Trophoblast cell (in vitro differentiated cells and primary cell): Measurements from ENCODE around the gene BBIP1.

Experiments used
- DNase-seq, 2 donors: peaks; one replicate each; pipeline ENCODE4 v3.0.0-alpha.2; 2016
- H2AFZ ChIP-seq: 2 replicates; pipeline ENCODE4 v1.6.1; 2013; ENCODE audit warnings: low read length, moderate library complexity, mild to moderate bottlenecking; ENCODE audit not compliant: insufficient read depth, poor library complexity
- H2AK5ac ChIP-seq: 2 replicates; pipeline ENCODE4 v1.6.1; 2013; ENCODE audit warnings: mild to moderate bottlenecking, low read length
- H2BK120ac ChIP-seq: 2 replicates; pipeline ENCODE4 v1.6.1; 2013; ENCODE audit warnings: low read length, mild to moderate bottlenecking, moderate library complexity; ENCODE audit not compliant: insufficient read depth, poor library complexity
- H2BK12ac ChIP-seq: 2 replicates; pipeline ENCODE4 v1.6.1; 2013; ENCODE audit warnings: mild to moderate bottlenecking, low read length, moderate library complexity
- H2BK5ac ChIP-seq: 2 replicates; pipeline ENCODE4 v1.6.1; 2013; ENCODE audit warnings: low read length, low read depth, moderate library complexity, mild to moderate bottlenecking; ENCODE audit not compliant: poor library complexity
- H3K14ac ChIP-seq: 2 replicates; pipeline ENCODE4 v1.6.1; 2013; ENCODE audit warnings: mild to moderate bottlenecking, low read length
- H3K18ac ChIP-seq: 2 replicates; pipeline ENCODE4 v1.6.1; 2013; ENCODE audit warnings: mild to moderate bottlenecking, low read length
- H3K23ac ChIP-seq: 2 replicates; pipeline ENCODE4 v1.6.1; 2013; ENCODE audit warnings: low read length
- H3K27ac ChIP-seq: 2 replicates; pipeline ENCODE4 v1.5.1; 2013; ENCODE audit warnings: low read depth, mild to moderate bottlenecking, inconsistent platforms, low read length, moderate library complexity
- H3K27me3 ChIP-seq: 2 replicates; pipeline ENCODE4 v1.6.1; 2013; ENCODE audit warnings: inconsistent platforms, mild to moderate bottlenecking, low read length, moderate library complexity; ENCODE audit not compliant: insufficient read depth
- H3K36me3 ChIP-seq, 2 experiments: 1 replicate in 1 of 2; 2 replicates in 1 of 2; pipeline ENCODE4 v1.6.1; 2013; ENCODE audit warnings: low read length in 2 of 2, mild to moderate bottlenecking in 2 of 2, moderate library complexity in 1 of 2; ENCODE audit not compliant: insufficient read depth in 2 of 2, control insufficient read depth in 1 of 2
- H3K4ac ChIP-seq: 2 replicates; pipeline ENCODE4 v1.6.1; 2013; ENCODE audit warnings: low read depth, mild to moderate bottlenecking, low read length, moderate library complexity
- H3K4me1 ChIP-seq, 2 experiments: 1 replicate in 1 of 2; 2 replicates in 1 of 2; pipeline ENCODE4 v1.6.1; 2013; ENCODE audit warnings: low read length in 2 of 2, mild to moderate bottlenecking in 2 of 2, moderate library complexity in 1 of 2; ENCODE audit not compliant: insufficient read depth in 2 of 2, control insufficient read depth in 1 of 2
- H3K4me2 ChIP-seq: 2 replicates; pipeline ENCODE4 v1.6.1; 2013; ENCODE audit warnings: inconsistent platforms, mild to moderate bottlenecking, low read length, moderate library complexity
- H3K4me3 ChIP-seq: 2 replicates; pipeline ENCODE4 v1.5.1; 2013; ENCODE audit warnings: mild to moderate bottlenecking, low read depth, low read length, inconsistent platforms
- H3K79me1 ChIP-seq: one replicate; pipeline ENCODE4 v1.6.1; 2013; ENCODE audit warnings: low read length
- H3K79me2 ChIP-seq: 2 replicates; pipeline ENCODE4 v1.6.1; 2013; ENCODE audit warnings: low read length, mild to moderate bottlenecking; ENCODE audit not compliant: control insufficient read depth, insufficient read depth, poor library complexity
- H3K9ac ChIP-seq: 2 replicates; pipeline ENCODE4 v1.6.1; 2013; ENCODE audit warnings: mild to moderate bottlenecking, low read length
- H3K9me3 ChIP-seq: 2 replicates; pipeline ENCODE4 v1.6.1; 2013; ENCODE audit warnings: low read depth, mild to moderate bottlenecking, control low read depth, inconsistent platforms, low read length; ENCODE audit not compliant: insufficient read depth
- H4K12ac ChIP-seq: 2 replicates; pipeline ENCODE4 v1.6.1; 2013; ENCODE audit warnings: low read depth, mild to moderate bottlenecking, low read length, moderate library complexity
- H4K8ac ChIP-seq: 2 replicates; pipeline ENCODE4 v1.6.1; 2013; ENCODE audit warnings: low read depth, mild to moderate bottlenecking, low read length, moderate library complexity
- H4K91ac ChIP-seq: one replicate; pipeline ENCODE4 v1.6.1; 2013; ENCODE audit warnings: low read depth, mild to moderate bottlenecking, low read length, moderate library complexity
- WGBS: extraction: QIAGEN DNeasy Blood & Tissue Kit; methylation state at CpG from one replicate; pipeline ENCODE4 v1.1.7; 2013; ENCODE audit warnings: missing lambda C conversion rate; ENCODE audit not compliant: insufficient read length, insufficient coverage; ENCODE audit errors: extremely low coverage; 5-methylcytosine and 5-hydroxymethylcytosine counted together

Gene BBIP1

DNA sequence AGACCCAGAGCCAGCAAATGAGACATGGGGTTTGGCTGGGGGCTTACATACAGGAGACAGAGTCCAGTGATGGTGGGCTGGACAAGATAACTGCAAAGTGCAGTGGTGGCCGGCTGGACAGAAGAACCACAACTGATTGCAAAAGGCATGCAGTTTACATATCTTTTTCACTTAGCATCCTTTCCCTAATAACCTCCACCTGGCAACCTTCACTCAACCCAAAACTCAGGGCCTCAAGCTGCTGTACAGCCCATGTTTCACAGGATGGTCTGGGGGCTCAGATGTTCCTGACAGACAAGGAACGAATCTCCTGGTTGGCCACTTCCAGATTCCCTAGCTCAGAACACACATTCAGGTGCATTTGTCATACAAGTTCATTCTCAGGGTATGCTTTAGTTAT, 55.0 kb downstream of the BBIP1 start:
- Histone ChIP-seq H3K36me3 (no peaks in the 10 kb centered on the region), H3K4ac (no peak overlapping the region), H4K8ac (no peak overlapping the region), H3K4me2 (no peak overlapping the region), H3K27ac (no peak overlapping the region), H2AK5ac (no peak overlapping the region), H3K23ac (no peak overlapping the region), H3K18ac (no peak overlapping the region), H3K14ac (no peak overlapping the region), H2BK5ac (no peak overlapping the region), H2BK120ac (no peak overlapping the region), H3K4me1 (peaks cover 11 to 14% of the 10 kb centered on the region in 2 experiments), H3K9me3 (no peaks in the 10 kb centered on the region), H3K9ac (no peak overlapping the region), H3K79me2 (no peaks in the 10 kb centered on the region), H3K79me1 (peaks cover 8% of the 10 kb centered on the region), H2BK12ac (no peak overlapping the region), H3K27me3 (no peaks in the 10 kb centered on the region), H2AFZ (no peak overlapping the region), H4K12ac (no peak overlapping the region), H3K4me3 (no peak overlapping the region), H4K91ac (no peak overlapping the region)
- no CpG with 5 or more reads among the region's 2 CpGs for WGBS
- no peak for DNase-seq

DNA sequence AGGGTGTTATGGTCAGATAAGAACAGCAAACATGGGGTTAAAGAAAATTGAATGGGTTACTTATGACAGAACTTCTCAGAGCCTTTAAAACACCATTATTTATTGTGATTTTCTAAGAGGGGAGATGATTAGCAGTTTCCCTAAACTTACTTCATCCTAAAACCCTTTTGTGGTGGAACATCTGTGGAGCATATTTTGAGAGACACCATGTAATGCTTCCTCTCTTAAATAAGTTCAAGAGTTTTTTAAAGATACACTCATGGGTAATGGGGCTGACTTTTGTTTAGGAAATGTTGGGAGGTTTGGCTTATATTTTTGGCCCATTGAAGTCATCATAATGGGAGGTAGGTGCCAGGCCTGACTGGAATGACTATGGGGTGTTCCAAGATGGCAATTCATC, 55.6 kb downstream of the BBIP1 start:
- no peak overlapping the region for H3K4me2 ChIP-seq
- H3K4ac ChIP-seq = no peak overlapping the region
- H4K91ac ChIP-seq = no peak overlapping the region
- H3K23ac ChIP-seq = no peak overlapping the region
- no peak overlapping the region for H2AFZ ChIP-seq
- H3K4me1 ChIP-seq = peaks cover 11 to 16% of the 10 kb centered on the region in 2 experiments
- H4K8ac ChIP-seq = no peak overlapping the region
- no peak overlapping the region for H2BK5ac ChIP-seq
- no peaks in the 10 kb centered on the region for H3K79me2 ChIP-seq
- H3K79me1 ChIP-seq = peaks cover 8% of the 10 kb centered on the region
- H3K4me3 ChIP-seq = no peak overlapping the region
- H2BK12ac ChIP-seq = no peak overlapping the region
- no peak overlapping the region for H3K9ac ChIP-seq
- H4K12ac ChIP-seq = no peak overlapping the region
- H3K14ac ChIP-seq = no peak overlapping the region
- no peak for DNase-seq
- H3K36me3 ChIP-seq = no peaks in the 10 kb centered on the region
- no peaks in the 10 kb centered on the region for H3K27me3 ChIP-seq
- no peak overlapping the region for H3K27ac ChIP-seq
- no peak overlapping the region for H3K18ac ChIP-seq
- H2BK120ac ChIP-seq = no peak overlapping the region
- H2AK5ac ChIP-seq = no peak overlapping the region
- H3K9me3 ChIP-seq = no peaks in the 10 kb centered on the region

DNA sequence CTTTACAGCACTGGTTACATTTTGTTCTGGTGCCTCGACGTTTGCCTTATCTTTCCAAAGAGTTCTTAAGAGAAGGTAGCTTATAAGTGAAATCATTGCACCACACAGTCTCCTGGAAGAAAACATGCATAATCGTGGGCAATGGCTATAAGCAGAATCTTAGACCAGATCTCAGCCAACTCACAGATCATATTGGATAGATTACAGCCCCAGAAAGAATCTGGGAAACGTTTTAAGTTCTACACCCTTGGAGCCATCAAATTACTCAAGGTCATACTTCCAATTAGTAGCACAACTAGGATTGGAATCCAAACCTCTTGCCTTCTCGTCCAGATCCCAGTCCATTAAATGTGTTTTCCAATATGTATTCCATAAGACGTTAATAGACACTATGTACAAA, 56.0 kb downstream of the BBIP1 start:
- H3K79me1 ChIP-seq = peaks cover 8% of the 10 kb centered on the region
- H2AK5ac ChIP-seq = no peak overlapping the region
- H3K4me2 ChIP-seq = no peak overlapping the region
- no peak overlapping the region for H2BK12ac ChIP-seq
- no peak overlapping the region for H2AFZ ChIP-seq
- no peak overlapping the region for H3K23ac ChIP-seq
- no peaks in the 10 kb centered on the region for H3K9me3 ChIP-seq
- no peak overlapping the region for H3K4me3 ChIP-seq
- H3K79me2 ChIP-seq = no peaks in the 10 kb centered on the region
- H3K27me3 ChIP-seq = no peaks in the 10 kb centered on the region
- no peak overlapping the region for H4K91ac ChIP-seq
- no peak for DNase-seq
- H3K27ac ChIP-seq = no peak overlapping the region
- WGBS = no CpG with 5 or more reads among the region's 6 CpGs
- no peak overlapping the region for H2BK5ac ChIP-seq
- H3K18ac ChIP-seq = no peak overlapping the region
- H3K36me3 ChIP-seq = no peaks in the 10 kb centered on the region
- H4K8ac ChIP-seq = no peak overlapping the region
- H3K4me1 ChIP-seq = peaks cover 11 to 17% of the 10 kb centered on the region in 2 experiments
- no peak overlapping the region for H3K9ac ChIP-seq
- H4K12ac ChIP-seq = no peak overlapping the region
- no peak overlapping the region for H2BK120ac ChIP-seq
- H3K4ac ChIP-seq = no peak overlapping the region
- H3K14ac ChIP-seq = no peak overlapping the region

DNA sequence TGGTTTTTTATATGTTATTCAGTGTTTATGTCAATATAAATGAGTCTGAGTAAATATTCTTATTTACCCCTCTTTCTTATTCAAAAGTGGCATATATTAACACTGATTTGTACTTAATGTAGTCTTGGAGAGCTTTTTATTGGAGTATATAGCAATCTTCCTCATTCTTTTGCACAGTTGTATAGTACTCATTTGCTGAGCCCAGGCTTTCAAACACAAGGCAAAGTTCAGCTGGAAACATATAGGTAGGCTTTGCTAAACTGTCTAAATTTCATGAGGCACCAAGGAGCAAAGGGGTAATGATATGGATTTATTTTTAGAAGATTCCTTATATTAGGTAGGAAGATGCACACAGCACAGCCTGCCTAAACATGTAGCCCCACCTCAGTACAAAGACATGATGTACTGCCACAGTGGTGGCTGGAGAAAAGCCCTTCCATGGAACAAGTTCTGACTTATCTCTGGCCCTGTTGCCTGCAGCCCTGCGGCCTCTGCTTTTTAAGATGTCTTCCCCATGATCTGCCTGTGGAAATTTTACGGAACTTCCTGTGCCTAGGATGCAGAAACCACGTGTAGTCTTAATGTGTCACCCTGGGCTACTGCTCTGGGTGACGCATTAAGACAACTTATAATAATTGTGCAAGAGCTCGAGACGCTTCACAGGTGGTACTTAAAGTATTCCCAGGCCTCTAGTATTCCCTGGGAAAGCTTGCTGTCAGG, 56.9 kb downstream of the BBIP1 start:
- Histone ChIP-seq H3K27ac (no peak overlapping the region), H2AFZ (no peak overlapping the region), H3K4ac (no peak overlapping the region), H3K79me1 (peaks cover 8% of the 10 kb centered on the region), H3K79me2 (no peaks in the 10 kb centered on the region), H3K9ac (no peak overlapping the region), H4K91ac (no peak overlapping the region), H2BK120ac (no peak overlapping the region), H3K4me1 (peaks cover 15 to 23% of the 10 kb centered on the region in 2 experiments), H3K4me2 (no peak overlapping the region), H3K14ac (no peak overlapping the region), H3K27me3 (no peaks in the 10 kb centered on the region), H4K8ac (no peak overlapping the region), H3K18ac (no peak overlapping the region), H3K36me3 (no peaks in the 10 kb centered on the region), H2BK5ac (no peak overlapping the region), H3K9me3 (no peaks in the 10 kb centered on the region), H4K12ac (no peak overlapping the region), H2BK12ac (no peak overlapping the region), H3K23ac (no peak overlapping the region), H2AK5ac (no peak overlapping the region), H3K4me3 (no peak overlapping the region)
- no CpG with 5 or more reads among the region's 6 CpGs for WGBS
- peak; percentile 86 to 93 for DNase-seq
